A673 (cell line): ENCODE data around the gene ADCY6.

Experiments used
- EZH2 ChIP-seq: fragments of 200-600 bp; sonication (generic); IDR thresholded peaks from 2 replicates; pipeline ENCODE4 v1.6.1; 2017; ENCODE audit warnings: borderline replicate concordance, low read depth, mild to moderate bottlenecking, mixed read lengths, antibody characterized with exemption, low read length; ENCODE audit not compliant: poor library complexity, severe bottlenecking
- TF ChIP-seq, protein P1 (sequence below): fragments of 300-800, 200-600 bp; sonication (generic); conservative IDR thresholded peaks from 2 replicates; pipeline ENCODE4 v1.5.1; 2017; ENCODE audit warnings: low read depth, mild to moderate bottlenecking, antibody characterized with exemption, low read length, moderate library complexity, mixed read lengths

DNA sequence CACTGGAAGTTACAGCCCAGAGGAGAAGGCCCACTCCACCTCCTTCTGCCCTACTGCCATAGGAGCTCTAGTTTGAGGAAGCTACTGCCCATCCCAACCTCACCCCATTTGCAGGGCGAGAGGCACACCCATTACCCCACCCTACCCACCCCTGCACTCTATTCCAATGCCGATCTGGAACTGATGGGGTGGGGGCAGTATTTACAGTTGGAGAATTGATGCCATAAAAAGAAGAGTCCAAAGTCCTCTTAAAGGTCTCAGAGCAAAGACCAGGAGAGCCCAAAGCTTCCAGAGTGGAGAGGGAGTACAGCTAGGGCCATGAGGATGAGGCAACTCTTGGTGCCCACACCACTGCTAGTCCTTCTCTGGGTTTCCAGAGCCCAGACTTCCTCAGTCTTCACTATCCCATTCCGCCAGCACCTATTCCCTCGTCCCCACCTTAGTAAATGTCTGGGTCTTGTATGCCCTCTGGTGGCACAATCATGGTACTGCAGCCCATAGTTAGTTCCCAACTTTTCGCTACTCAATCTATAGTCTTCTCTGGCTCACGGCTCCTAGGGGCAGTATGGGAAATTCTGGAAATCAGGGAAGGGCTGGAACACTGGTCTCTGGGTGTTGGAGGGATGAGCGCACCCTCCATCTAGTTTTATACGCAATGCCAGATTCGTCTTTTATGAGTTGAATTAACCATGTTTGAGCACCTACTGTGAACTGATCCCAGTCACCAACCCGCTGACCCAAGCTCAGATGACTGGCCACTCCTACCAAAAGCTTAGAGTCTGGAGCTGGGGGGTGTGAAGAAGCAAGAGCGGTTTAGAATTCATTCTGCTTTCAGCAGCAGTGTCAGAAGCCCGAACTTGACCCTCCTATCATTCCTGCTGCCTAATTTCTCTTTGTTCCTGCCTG lies 6.9 kb upstream of the ADCY6 start:
- TF ChIP-seq, protein P1, sequence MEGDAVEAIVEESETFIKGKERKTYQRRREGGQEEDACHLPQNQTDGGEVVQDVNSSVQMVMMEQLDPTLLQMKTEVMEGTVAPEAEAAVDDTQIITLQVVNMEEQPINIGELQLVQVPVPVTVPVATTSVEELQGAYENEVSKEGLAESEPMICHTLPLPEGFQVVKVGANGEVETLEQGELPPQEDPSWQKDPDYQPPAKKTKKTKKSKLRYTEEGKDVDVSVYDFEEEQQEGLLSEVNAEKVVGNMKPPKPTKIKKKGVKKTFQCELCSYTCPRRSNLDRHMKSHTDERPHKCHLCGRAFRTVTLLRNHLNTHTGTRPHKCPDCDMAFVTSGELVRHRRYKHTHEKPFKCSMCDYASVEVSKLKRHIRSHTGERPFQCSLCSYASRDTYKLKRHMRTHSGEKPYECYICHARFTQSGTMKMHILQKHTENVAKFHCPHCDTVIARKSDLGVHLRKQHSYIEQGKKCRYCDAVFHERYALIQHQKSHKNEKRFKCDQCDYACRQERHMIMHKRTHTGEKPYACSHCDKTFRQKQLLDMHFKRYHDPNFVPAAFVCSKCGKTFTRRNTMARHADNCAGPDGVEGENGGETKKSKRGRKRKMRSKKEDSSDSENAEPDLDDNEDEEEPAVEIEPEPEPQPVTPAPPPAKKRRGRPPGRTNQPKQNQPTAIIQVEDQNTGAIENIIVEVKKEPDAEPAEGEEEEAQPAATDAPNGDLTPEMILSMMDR: peak; percentile 93
- no peak for TF ChIP-seq EZH2
